Activated CD4-positive, CD25-positive, alpha-beta regulatory T cell treated with anti-CD3 and anti-CD28 coated beads, Interleukin-2, amount 50 U/mL, for 72 hours (primary cell): ENCODE results near the gene APBB2.
"Not testable (repeated sequence)": the region's sequence is repeated elsewhere in the genome, so short reads cannot be mapped to it uniquely, and the experiment has no call there.

Source experiments
- DNase-seq: peaks from one replicate; pipeline ENCODE4 v3.0.0; 2021

Gene APBB2

GRCh38 chr4:41002309-41002708 lies 212.0 kb downstream of the APBB2 start:
- no peak for DNase-seq

GRCh38 chr4:41000356-41000755 lies 214.0 kb downstream of the APBB2 start:
- DNase-seq: no peak

- DNase-seq: no peak
These were observed 215.5 kb downstream of the APBB2 start for GRCh38 chr4:40998675-40999358.

DNA sequence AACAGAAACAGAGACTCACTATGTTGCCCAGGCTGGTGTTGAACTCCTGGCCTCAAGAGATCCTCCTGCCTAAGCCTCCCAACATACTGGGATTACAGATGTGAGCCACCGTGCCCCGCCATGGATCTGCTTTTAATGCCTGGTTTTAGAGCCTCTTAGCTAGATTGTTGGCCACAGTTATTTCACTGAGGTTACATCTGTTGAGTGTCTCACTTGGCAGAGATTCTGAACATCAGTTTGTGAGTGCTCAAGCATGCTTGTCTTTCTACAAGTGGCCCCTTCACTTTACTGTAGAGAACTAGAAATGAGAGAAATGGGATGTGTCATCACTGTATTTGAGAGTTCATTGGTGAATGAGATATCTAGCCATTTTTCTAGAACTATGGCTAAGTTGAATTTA lies 218.5 kb downstream of the APBB2 start:
- DNase-seq: no peak

DNA sequence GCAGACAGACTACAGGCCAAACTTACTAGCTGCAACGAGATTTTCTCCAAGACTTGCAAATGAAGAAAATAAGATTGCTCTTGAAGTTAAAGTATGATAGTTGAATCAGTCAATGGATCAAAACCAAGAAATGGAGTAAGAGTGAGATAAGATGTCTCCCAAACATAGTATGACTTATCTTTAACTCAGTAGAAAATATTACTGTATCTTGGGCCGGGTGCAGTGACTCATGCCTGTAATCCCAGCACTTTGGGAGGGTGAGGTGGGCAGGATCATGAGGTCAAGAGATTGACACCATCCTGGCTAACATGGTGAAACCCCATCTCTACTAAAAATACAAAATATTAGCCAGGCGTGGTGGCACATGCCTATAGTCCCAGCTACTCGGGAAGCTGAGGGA lies 220.0 kb downstream of the APBB2 start:
- DNase-seq: not testable (repeated sequence)

DNA sequence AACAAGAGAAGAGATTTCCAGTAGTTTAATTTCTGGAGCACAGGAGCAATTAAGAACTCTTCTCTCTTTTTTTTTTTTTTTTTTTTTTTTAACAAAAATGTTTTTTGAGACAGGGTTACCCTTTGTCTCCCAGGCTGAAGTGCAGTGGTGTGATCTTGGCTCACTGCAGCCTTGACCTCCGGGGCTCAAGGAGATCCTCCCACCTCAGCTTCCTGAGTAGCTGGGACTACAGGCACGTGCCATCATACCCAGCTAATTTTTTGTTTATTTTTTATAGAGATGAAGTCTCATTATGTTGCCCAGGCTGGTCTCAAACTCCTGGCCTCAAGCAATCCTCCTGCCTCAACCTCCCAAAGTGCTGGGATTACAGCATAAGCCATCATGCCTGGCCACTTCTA lies 221.0 kb downstream of the APBB2 start:
- not testable (repeated sequence) for DNase-seq

- DNase-seq: no peak
These were observed 221.7 kb downstream of the APBB2 start for GRCh38 chr4:40992472-40993295.

DNA sequence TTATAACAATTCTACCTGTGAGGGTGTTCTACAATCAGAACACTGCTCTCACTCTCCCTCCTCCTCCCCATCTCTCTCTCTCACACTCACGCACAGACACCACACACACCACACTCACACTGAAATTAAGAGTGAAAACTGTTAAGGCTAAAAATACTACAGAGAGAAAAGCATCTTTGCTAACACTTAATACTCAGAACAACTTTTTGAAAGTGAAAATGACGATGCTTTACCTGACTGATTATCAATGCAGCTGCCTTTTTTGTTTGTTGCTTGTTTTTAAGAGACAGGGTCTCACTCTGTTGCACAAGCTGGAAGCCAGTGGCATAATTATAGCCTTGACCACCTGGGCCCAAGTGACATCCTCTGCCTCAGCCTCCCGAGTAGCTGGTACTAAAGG lies 222.4 kb downstream of the APBB2 start:
- DNase-seq: no peak

- no peak for DNase-seq
These were observed 223.5 kb downstream of the APBB2 start for GRCh38 chr4:40990899-40991265.

- no peak for DNase-seq
These were observed 224.0 kb downstream of the APBB2 start for GRCh38 chr4:40990236-40990898.

DNA sequence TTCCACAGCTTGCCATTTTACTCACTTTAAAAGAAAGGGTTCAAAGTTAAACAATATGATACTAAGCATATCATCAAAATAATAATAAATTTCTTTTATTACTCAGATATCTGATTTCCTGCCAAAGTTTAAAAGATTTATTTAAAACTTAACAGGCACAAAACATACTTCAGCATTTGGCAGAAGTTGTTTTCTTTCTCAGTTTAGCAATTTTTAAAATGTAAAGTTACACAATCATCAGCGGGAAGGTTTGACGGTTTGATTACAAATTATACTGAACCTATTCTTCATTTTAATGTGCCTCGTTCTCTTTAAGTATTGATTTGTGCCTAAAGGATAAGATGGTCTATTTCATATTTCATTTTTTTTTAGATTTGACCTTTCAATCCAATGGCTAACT lies 227.2 kb downstream of the APBB2 start:
- no peak for DNase-seq

- DNase-seq: no peak
These were observed 228.0 kb downstream of the APBB2 start for GRCh38 chr4:40986375-40986774.

DNA sequence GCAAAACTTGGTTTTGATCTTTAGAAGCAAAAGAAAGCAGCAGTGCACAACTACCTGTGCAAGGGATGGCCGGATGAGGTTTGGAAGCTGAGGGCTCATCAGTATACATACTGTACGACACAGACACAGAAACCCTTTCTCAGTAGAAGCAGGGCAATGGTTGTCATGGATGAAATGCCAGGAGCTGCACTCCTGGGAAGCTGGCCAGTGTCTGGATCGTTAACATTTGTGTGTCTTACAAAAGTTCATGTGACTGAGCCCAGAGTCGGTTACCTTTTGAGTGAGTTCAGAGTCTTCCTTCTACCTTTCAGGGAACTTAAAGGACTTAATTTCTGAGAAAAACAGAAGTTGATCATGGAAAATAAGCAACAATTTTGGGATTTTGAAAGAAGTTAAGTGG lies 230.3 kb downstream of the APBB2 start:
- no peak for DNase-seq

DNA sequence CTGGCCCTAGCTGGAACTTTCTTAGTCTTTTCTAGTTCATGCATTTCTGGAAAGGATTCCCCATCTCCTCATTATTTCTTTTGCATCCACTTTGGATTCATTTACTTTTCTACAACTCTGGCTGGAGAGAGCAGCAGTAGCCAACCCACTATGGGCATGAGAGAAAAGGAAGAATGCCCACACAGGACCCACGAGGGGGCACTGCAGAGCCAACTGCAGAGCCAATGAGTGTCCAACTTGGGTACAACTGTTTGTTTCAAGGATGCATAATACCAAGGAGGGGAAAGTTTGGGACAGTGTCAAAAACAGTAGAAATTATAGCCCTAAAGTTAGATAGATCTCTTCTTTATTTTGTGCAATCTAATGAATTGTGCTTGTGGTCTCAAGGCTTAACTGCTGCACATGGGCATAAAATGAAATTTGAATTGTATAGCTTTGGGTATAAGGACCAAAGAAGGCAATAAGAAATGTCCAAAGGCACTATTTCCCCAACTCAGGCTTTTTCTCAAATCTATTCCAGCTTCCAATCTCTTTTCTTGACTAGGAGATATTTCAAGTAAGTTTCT lies 233.9 kb downstream of the APBB2 start:
- no peak for DNase-seq

DNA sequence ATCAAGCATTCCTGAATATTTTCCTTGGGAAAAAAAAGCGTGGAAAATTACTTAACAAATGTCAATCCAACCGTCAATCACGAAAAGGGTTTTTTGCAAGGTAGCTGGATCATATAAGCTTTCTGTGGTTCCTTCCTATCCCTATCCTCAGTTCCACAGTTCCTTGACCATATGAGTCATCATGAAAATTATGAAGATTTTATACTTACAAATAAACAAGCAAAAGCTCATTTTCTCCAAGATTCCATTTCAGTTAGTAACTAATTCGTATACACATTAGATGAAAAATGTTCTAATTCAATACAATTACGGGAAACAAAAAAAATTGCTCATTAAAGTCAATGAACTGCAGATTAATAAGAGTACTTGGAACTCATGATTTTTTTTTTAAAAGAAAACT lies 235.8 kb downstream of the APBB2 start:
- DNase-seq: no peak

GRCh38 chr4:40976343-40976742 lies 238.0 kb downstream of the APBB2 start:
- no peak for DNase-seq

- no peak for DNase-seq
These were observed 241.6 kb downstream of the APBB2 start for GRCh38 chr4:40972722-40973121.

GRCh38 chr4:40971338-40971737 lies 243.0 kb downstream of the APBB2 start:
- no peak for DNase-seq

GRCh38 chr4:40969501-40969900 lies 244.8 kb downstream of the APBB2 start:
- no peak for DNase-seq

GRCh38 chr4:40967550-40967949 lies 246.8 kb downstream of the APBB2 start:
- DNase-seq: no peak

DNA sequence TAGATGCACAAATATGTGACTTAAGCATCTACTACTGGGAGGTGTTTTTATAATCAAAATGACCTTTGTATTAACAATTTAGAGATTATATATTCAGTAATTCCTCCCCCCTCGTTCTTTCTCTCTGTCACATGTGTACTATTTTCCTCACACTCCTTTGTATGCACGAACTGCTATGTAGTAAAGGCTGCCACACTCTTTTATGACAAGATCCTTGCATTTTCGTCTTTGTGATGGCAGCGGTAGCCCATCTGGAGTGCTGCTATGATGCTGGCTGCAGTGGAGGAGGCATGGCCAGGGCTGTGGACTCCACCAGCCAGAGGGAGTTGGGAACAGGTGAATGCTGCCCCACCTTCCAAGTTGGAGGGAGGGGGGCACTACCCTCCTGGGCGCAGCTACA lies 248.3 kb downstream of the APBB2 start:
- no peak for DNase-seq

DNA sequence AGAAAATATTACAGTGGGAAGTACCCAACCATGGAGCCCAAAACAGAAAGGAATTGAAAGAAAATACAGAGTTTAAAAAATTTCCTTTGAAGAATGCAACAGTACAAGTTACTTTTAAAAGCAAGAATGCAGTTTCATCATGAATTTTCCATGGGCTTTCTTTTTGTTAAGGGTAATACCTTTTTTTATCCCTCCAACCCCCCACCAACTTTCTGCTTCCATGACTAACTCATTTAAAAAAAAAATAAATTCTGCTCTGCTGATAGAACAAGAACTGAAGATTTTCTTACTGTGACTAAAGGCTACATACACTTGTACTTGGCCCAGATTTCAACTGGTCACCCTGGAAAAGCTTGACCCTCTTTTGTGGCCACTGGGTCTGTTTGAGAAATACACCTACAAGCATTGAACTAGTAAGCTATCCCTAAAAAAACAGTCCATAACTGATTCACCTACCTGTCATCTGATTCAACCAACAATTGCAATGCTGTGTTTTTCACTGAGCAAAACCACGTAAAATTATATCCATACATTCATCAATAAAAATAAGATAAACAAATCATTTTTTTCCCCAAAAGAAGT lies 250.4 kb downstream of the APBB2 start:
- DNase-seq: no peak

DNA sequence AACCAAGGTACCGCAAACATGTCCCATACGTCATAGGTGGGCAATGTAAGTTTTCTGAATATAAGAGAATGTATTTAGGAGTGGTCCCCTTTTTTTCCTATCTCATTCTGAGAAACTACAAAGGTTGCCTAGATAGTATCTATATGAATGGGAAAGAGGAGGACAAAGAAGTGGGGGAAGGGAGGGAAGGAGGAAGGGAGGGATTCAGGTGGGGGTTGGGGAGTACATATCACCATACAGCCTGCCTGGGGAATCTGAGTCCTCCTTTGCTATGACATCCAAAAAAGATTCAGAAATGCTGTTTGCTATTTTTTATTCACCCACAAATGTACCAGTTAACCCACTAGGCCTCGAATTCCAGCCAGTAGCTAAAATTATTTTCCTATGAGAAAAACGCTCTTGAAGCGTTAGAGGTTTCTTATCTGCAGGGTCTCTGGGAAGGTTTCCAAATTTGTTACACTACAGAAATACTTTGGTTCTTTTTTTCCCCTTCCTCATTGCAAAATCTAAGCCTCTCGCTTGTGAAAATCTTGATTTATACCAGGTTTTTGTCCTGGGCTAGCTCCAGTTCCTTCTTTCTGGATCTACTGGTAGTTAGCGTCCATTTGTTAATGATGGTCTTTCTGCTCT lies 251.7 kb downstream of the APBB2 start:
- DNase-seq: no peak
